Stimulated activated memory B cell treated with anti-CD40 and anti-IgM and Interleukin-4, amounts not matched to agents 10 μg/mL and 1 μg/mL and 100 μg/mL, for 72 hours (primary cell): ENCODE measurements around the gene KPNA4.

Source experiments
- ATAC-seq: fragments of 150-1000 bp; cut with Tn5 transposase; 2 replicates; pipeline ENCODE4 v1.10.0; 2021
- H3K27ac Mint-ChIP-seq: one replicate; pipeline ENCODE4 v1.8.0; 2022; ENCODE audit warnings: mild to moderate bottlenecking, mixed read lengths
- H3K27me3 Mint-ChIP-seq: one replicate; pipeline ENCODE4 v1.8.0; 2022; ENCODE audit warnings: mixed read lengths
- H3K36me3 Mint-ChIP-seq: one replicate; pipeline ENCODE4 v1.8.0; 2022; ENCODE audit warnings: mixed read lengths
- H3K4me1 Mint-ChIP-seq: one replicate; pipeline ENCODE4 v1.8.0; 2022; ENCODE audit warnings: mixed read lengths
- H3K4me3 Mint-ChIP-seq: one replicate; pipeline ENCODE4 v1.8.0; 2022; ENCODE audit warnings: mild to moderate bottlenecking, moderate library complexity, mixed read lengths
- H3K9me3 Mint-ChIP-seq: one replicate; pipeline ENCODE4 v1.8.0; 2022; ENCODE audit warnings: mixed read lengths

The KPNA4 gene

DNA sequence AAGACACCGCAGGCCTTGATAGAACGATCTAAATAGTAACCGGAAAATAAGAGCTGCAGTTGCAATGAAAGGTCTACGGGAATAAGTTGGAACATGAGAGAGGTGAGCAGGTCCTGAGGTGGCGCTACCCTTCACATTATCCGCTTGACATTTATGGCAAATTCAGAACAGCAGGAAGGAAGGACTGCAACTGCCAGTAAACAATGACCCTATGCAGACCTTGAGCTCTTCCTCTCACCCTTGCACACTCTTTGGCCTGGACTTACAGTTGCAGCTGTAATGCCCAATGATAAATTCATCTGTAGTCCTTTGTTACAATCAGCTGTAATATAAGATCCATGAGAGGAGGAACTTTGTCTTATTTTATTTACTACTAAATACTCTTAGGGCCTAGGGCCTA is 83.5 kb downstream of the KPNA4 start:
- no peak for ATAC-seq
- no peak overlapping the region for H3K27ac Mint-ChIP-seq
- no peaks in the 10 kb centered on the region for H3K27me3 Mint-ChIP-seq

DNA sequence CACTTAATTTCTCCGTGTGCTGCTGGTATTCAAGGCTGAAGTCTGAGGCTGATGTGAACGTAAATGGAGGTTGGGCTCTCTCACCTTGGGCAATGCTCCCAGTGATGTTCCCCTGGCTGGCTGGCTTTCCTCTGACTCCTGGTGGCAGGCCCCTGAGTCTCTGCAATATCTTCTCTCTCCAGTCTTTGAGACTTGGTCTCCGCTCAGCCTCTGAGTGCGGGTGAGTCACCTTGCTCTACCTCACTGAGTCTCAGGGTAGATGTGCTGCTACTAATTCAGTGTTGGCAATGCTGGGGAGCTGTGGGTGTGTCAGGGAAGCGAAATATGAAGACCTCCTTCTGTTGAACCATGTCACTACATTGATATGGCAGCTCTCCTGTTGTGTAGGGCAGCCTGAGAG is 84.4 kb downstream of the KPNA4 start:
- no peaks in the 10 kb centered on the region for H3K36me3 Mint-ChIP-seq
- no peak overlapping the region for H3K4me3 Mint-ChIP-seq
- no peak overlapping the region for H3K27ac Mint-ChIP-seq
- H3K27me3 Mint-ChIP-seq, result no peaks in the 10 kb centered on the region
- H3K4me1 Mint-ChIP-seq, result peaks cover 11% of the 10 kb centered on the region
- no peaks in the 10 kb centered on the region for H3K9me3 Mint-ChIP-seq
- no peak for ATAC-seq

More for the DNA sequence above, 83.5 kb downstream of the KPNA4 start:
- H3K4me1 Mint-ChIP-seq, result peaks cover 12% of the 10 kb centered on the region
- no peaks in the 10 kb centered on the region for H3K36me3 Mint-ChIP-seq
- no peaks in the 10 kb centered on the region for H3K9me3 Mint-ChIP-seq
- no peak overlapping the region for H3K4me3 Mint-ChIP-seq

DNA sequence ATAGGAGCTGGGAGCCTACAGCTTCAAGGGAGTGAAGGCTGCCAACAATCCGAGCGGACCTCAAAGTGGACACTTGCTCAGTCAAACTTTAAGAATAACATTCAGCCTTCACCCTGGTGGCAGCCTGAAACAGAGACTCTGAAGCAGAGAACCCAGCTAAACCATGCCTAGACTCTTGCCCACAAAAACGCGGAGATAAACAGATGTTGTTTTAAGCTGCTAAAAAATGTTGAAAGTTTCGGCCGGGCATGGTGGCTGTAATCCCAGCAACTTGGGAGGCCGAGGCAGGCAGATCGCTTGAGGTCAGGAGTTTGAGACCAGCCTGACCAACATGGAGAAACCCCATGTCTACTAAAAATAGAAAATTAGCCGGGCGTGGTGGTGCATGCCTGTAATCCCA is 86.0 kb downstream of the KPNA4 start:
- H3K27me3 Mint-ChIP-seq, result no peaks in the 10 kb centered on the region
- H3K4me1 Mint-ChIP-seq, result no peaks in the 10 kb centered on the region
- no peak for ATAC-seq
- H3K36me3 Mint-ChIP-seq, result no peaks in the 10 kb centered on the region
- H3K4me3 Mint-ChIP-seq, result no peak overlapping the region
- no peak overlapping the region for H3K27ac Mint-ChIP-seq
- H3K9me3 Mint-ChIP-seq, result no peaks in the 10 kb centered on the region

DNA sequence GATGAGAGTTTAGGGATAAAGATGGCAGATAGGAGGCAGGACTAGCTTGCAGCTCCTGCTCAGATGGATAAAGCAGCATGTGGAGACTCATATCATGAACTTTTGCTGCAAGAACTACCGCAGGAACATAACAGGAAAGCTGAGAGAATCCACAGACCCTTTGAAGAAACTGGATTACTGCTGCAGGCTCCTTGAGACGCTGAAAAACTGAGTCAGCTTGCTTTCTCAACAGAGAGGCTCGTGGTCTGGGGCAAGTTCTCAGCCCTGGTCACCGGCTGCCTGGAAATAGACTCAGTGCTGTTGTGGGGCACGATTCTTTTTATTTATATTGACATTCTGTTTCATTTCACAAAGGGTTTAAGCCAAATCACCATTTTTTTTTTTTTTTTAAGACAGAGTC is 87.0 kb downstream of the KPNA4 start:
- ATAC-seq, result no peak
- Mint-ChIP-seq H3K4me3 (no peak overlapping the region), H3K27ac (no peak overlapping the region), H3K27me3 (no peaks in the 10 kb centered on the region), H3K9me3 (no peaks in the 10 kb centered on the region), H3K4me1 (no peaks in the 10 kb centered on the region), H3K36me3 (no peaks in the 10 kb centered on the region)

DNA sequence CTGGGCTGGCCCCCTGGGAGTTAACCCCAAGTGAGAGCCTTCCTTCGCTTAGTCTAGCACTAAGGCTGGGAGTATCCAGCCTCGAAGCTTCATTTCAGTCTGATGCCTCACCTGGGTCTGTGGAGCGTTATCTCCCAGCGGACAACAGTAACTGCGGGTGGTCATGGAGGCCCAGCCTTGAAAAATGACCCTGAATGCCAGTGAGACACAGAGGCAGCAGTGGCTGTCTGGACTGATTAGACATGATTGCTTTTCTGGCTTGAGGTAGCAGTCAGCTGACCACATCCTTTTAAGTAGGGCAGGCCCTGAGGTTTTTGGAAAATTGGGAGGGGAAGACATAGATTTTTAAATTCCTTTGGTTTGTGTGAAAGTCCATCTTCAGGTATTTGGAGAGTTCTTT is 87.6 kb downstream of the KPNA4 start:
- no peaks in the 10 kb centered on the region for H3K36me3 Mint-ChIP-seq
- H3K27ac Mint-ChIP-seq, result no peak overlapping the region
- no peaks in the 10 kb centered on the region for H3K27me3 Mint-ChIP-seq
- no peaks in the 10 kb centered on the region for H3K9me3 Mint-ChIP-seq
- ATAC-seq, result no peak
- no peak overlapping the region for H3K4me3 Mint-ChIP-seq
- no peaks in the 10 kb centered on the region for H3K4me1 Mint-ChIP-seq

DNA sequence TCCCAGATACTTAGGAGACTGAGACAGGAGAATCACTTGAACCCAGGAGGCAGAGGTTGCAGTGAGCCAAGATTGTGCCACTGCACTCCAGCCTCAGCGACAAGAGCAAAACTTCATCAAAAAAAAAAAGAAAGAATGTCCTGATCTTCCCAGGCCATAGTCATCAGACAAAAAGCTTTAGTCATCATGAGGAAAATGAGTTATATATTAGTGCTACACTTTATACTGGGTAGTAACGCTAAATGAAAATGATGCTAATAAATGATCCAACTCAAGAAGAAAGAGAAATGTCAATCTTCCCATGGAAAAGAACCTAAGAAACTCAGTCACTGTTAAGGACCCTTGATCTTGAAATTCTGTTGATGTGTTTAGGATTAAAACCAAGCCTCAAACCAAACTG is 89.5 kb downstream of the KPNA4 start:
- H3K27me3 Mint-ChIP-seq, result no peaks in the 10 kb centered on the region
- no peak for ATAC-seq
- no peak overlapping the region for H3K27ac Mint-ChIP-seq
- no peaks in the 10 kb centered on the region for H3K36me3 Mint-ChIP-seq
- no peaks in the 10 kb centered on the region for H3K4me1 Mint-ChIP-seq
- H3K9me3 Mint-ChIP-seq, result peaks cover 3% of the 10 kb centered on the region
- no peak overlapping the region for H3K4me3 Mint-ChIP-seq

DNA sequence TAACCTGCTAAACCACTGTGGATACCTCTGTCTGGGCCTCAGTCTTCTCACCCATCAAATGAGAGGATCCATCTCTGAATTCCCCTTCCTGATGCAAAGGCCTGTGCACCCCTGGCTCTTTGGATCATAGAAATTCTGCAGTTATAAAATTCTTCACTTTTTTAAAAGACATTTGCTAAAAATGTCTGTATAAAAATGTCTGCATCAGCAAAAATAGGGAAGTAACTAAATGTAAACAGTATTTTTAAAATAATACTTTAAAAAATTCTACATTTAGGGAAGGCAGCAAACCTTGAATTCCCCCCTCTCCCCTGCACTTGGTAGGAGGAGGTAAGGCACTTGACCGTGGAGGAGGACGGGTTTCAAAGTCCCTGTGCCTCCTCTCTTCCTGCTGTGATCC is 90.2 kb downstream of the KPNA4 start:
- no peak for ATAC-seq
- H3K36me3 Mint-ChIP-seq, result no peaks in the 10 kb centered on the region

DNA sequence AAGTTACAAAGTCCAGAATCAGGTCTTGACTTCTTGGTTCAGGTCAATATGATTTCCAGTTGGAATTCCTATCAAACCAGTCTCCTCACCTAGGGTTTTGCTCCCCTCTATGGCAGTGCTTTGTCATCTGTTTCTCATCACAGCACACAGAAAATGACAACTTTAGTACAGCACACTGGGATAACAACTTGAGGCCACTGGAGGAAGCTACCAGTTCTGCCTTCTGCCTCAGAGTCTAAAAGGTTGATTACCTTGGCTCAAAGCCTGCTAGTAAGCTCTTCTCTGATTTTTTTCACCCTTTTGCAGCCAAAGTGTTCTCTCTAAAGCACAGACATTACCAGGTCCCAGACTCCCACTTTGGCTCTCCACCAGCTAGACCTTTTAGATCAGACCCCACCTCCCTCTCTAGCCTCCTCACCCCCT is 90.9 kb downstream of the KPNA4 start:
- H3K4me1 Mint-ChIP-seq, result no peaks in the 10 kb centered on the region
- no peak overlapping the region for H3K27ac Mint-ChIP-seq
- H3K9me3 Mint-ChIP-seq, result peaks cover 8% of the 10 kb centered on the region
- H3K27me3 Mint-ChIP-seq, result no peaks in the 10 kb centered on the region
- no peak for ATAC-seq
- no peak overlapping the region for H3K4me3 Mint-ChIP-seq
- H3K36me3 Mint-ChIP-seq, result peaks cover 6% of the 10 kb centered on the region

More for the DNA sequence above, 90.2 kb downstream of the KPNA4 start:
- H3K27me3 Mint-ChIP-seq, result no peaks in the 10 kb centered on the region
- H3K4me3 Mint-ChIP-seq, result no peak overlapping the region
- H3K4me1 Mint-ChIP-seq, result no peaks in the 10 kb centered on the region
- H3K9me3 Mint-ChIP-seq, result peaks cover 3% of the 10 kb centered on the region
- H3K27ac Mint-ChIP-seq, result no peak overlapping the region

DNA sequence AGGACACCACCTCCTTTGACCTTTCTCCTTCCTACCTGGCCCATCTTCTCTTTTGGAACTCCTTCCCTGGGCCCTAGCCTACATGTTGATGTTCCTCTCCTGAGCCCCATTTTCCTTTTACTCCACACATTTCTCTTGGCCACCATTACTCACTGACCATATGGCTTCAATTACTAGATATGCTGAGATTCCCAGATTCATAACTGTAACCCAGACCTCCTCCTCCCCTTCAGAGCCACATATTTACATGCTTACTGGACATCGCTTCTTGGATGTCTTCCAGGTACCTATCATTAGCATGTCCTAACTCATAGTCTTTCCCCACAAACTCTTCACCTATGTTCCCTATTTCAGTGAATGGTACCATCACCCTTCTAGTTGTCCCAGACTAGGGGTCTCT is 91.4 kb downstream of the KPNA4 start:
- peaks cover 12% of the 10 kb centered on the region for H3K9me3 Mint-ChIP-seq
- H3K36me3 Mint-ChIP-seq, result peaks cover 7% of the 10 kb centered on the region
- no peaks in the 10 kb centered on the region for H3K4me1 Mint-ChIP-seq
- ATAC-seq, result no peak
- no peaks in the 10 kb centered on the region for H3K27me3 Mint-ChIP-seq
- no peak overlapping the region for H3K4me3 Mint-ChIP-seq
- no peak overlapping the region for H3K27ac Mint-ChIP-seq

DNA sequence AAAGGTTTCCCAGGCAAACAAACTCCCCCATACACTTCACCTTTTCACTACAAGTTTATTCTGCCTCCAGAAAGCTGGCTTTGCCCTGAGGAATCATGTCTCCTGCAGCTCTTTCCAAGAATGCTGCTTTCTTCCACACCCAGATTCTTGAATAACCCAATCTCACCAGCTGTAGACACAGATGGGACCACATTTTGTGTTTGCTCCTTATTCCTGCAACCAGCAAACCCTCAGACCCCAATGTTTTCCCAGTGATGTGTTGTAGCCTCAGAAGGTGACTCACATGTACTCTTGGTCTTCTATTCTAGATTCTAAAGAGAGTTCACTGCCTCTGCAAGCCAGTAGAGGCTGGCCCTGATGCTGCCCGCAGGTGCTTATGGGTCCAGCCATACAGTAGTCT is 92.2 kb downstream of the KPNA4 start:
- H3K4me1 Mint-ChIP-seq, result no peaks in the 10 kb centered on the region
- no peaks in the 10 kb centered on the region for H3K27me3 Mint-ChIP-seq
- ATAC-seq, result no peak
- H3K4me3 Mint-ChIP-seq, result no peak overlapping the region
- peaks cover 14% of the 10 kb centered on the region for H3K9me3 Mint-ChIP-seq
- H3K36me3 Mint-ChIP-seq, result peaks cover 7% of the 10 kb centered on the region
- no peak overlapping the region for H3K27ac Mint-ChIP-seq

DNA sequence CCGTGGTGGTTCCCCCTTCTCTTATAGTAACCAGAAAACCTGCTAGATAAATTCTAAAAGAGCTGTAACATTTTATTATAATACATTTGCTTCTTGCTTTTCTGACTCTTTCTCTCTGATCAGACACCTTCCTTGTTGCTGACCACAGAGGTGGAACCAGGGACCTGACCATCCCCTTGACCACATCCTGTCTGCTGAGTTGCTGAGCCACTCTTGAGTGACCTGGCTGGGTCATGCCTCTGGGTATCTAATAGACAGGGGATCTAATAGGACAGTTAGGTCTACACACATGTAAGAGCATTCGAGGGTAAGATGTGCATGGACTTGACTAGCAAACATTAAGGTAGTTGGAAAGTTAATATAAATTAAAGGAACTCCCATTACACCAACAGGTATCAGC is 93.0 kb downstream of the KPNA4 start:
- ATAC-seq, result no peak
- Mint-ChIP-seq H3K27me3 (no peaks in the 10 kb centered on the region), H3K9me3 (peaks cover 14% of the 10 kb centered on the region), H3K4me3 (no peak overlapping the region), H3K27ac (no peak overlapping the region), H3K4me1 (no peaks in the 10 kb centered on the region), H3K36me3 (peaks cover 7% of the 10 kb centered on the region)

DNA sequence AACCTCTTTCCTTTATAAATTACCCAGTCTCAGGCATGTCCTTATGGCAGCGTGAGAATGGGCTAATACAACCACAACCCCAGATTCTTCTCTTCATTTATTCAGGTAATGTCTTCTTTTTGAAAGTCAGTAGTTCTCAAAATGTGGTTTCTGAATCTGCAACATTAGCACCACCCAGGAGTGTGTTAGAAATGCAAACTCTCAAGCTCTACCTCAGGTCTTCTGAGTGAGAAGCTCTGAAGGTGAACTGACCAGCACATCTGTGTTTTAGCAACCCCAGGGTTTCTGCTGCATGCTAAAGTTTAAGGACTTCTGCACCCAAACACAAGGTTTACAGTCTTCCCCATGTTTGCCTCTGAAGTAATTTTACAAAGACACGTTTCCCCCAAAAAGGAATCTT is 93.5 kb downstream of the KPNA4 start:
- H3K4me1 Mint-ChIP-seq, result no peaks in the 10 kb centered on the region
- no peaks in the 10 kb centered on the region for H3K27me3 Mint-ChIP-seq
- peaks cover 14% of the 10 kb centered on the region for H3K9me3 Mint-ChIP-seq
- no peak overlapping the region for H3K27ac Mint-ChIP-seq
- peaks cover 7% of the 10 kb centered on the region for H3K36me3 Mint-ChIP-seq
- ATAC-seq, result no peak
- no peak overlapping the region for H3K4me3 Mint-ChIP-seq

DNA sequence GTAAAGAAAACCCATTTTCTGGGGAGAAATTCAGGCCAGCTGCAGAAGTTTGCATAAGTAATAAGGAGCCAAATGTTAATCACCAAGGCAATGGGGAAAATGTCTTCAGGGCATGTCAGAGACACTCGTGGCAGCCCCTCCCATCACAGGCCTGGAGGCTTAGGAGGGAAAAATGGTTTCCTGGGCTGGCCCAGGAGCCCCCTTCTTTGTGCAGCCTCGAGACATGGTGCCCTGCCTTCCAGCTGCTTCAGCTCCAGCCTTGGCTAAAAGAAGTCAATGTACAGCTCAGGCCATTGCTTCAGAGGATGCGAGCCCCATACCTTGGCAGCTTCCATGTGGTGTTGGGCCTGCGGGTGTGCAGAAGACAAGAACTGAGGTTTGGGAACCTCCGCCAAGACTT is 95.2 kb downstream of the KPNA4 start:
- no peaks in the 10 kb centered on the region for H3K4me1 Mint-ChIP-seq
- no peaks in the 10 kb centered on the region for H3K27me3 Mint-ChIP-seq
- H3K4me3 Mint-ChIP-seq, result no peak overlapping the region
- H3K36me3 Mint-ChIP-seq, result peaks cover 7% of the 10 kb centered on the region
- no peak for ATAC-seq
- H3K27ac Mint-ChIP-seq, result no peak overlapping the region
- H3K9me3 Mint-ChIP-seq, result peaks cover 14% of the 10 kb centered on the region

DNA sequence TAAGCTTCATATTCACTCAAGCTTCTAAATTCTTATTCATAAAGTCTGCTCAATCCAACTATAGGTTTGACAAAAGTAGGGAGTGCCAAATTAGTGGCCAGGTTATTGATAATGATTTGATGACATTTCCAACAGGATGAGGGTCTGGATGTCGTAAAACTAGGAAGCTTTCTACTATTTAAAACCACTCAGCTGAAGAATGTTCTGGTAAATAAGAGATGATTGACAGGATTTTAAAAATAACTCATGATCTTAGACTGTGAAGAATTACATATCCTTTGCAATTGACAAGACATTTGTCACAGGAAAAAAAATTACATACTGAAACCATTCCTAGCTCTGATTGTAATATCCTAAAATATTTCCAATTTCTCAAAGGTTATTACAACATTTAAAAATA is 100.4 kb downstream of the KPNA4 start:
- no peak overlapping the region for H3K4me3 Mint-ChIP-seq
- peaks cover 12% of the 10 kb centered on the region for H3K27me3 Mint-ChIP-seq
- H3K4me1 Mint-ChIP-seq, result no peaks in the 10 kb centered on the region
- peaks cover 7% of the 10 kb centered on the region for H3K36me3 Mint-ChIP-seq
- no peak for ATAC-seq
- peaks cover 11% of the 10 kb centered on the region for H3K9me3 Mint-ChIP-seq
- no peak overlapping the region for H3K27ac Mint-ChIP-seq

DNA sequence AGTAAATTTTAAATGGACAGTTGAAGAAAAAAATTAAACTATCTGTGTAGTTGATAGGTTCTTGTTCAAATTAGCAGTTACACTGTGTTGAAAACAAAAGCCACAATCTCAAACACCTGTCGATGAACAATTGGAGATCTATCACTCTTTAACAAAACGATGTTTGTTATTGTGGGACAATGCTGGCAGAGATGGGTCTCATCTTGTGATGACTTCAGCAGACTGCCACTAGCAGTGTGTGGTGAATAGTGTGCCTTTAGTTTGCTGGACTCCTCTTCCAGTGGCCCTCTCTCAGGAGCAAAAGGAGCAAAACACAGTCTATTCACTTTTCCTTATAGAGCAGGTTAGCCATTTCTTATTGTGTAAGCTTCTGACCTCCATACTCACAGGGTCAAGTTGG is 101.0 kb downstream of the KPNA4 start:
- Mint-ChIP-seq H3K4me1 (no peaks in the 10 kb centered on the region), H3K9me3 (peaks cover 6% of the 10 kb centered on the region), H3K4me3 (no peak overlapping the region), H3K27ac (no peak overlapping the region), H3K27me3 (peaks cover 12% of the 10 kb centered on the region), H3K36me3 (peaks cover under 1% of the 10 kb centered on the region)
- ATAC-seq, result no peak

DNA sequence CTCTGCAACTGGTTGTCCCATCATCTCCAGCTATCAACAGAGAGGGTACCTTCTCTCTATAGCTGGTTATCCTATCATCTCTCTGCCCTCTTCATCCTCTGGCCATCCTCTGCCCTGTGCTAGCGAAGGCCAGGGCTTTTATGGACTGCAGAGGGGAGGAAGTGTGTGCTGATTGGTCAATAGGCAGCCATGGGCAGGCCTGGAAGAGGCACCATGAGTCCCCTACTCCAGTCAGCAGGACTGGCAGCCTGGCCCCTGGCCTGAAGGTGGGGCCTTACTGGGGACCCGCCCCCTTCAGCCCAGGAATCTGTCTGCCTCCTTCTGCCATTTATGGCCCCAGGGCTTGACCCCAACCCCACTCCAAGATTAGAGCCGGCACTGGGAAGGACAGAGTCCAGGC is 105.3 kb downstream of the KPNA4 start:
- Mint-ChIP-seq H3K9me3 (no peaks in the 10 kb centered on the region), H3K27ac (no peak overlapping the region), H3K36me3 (no peaks in the 10 kb centered on the region), H3K27me3 (peaks cover 12% of the 10 kb centered on the region), H3K4me1 (no peaks in the 10 kb centered on the region), H3K4me3 (no peak overlapping the region)
- ATAC-seq, result no peak

DNA sequence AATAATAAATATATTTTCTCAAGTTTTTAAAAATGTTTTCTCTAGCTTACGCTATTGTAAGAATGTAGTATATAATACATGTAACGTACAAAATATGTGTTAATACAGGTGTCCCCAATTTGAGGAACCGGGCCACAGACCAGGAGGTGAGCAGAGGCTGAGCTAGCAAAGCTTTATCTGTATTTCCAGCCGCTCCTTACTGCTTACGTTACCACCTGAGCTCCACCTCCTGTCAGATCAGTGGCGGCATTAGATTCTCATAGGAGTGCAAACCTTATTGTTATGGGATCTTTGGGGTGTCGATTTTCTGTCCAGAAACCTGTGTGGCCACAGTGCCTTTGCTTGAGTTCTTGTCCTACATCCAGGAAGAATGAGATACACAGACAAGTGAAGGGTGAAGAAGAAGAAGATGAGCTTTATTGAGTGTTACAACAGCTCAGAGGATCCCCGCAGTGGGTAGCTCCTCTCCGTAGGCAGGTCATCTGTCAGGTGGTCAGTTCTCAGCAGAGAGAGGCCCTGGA is 105.9 kb downstream of the KPNA4 start:
- no peak for ATAC-seq
- Mint-ChIP-seq H3K27ac (no peak overlapping the region), H3K4me3 (no peak overlapping the region)

More for the DNA sequence above, 105.9 kb downstream of the KPNA4 start:
- Mint-ChIP-seq H3K9me3 (no peaks in the 10 kb centered on the region), H3K4me1 (no peaks in the 10 kb centered on the region), H3K27me3 (peaks cover 12% of the 10 kb centered on the region), H3K36me3 (no peaks in the 10 kb centered on the region)
